GF-D8 (cell line): ENCODE results near the gene MYOT.
"Not testable (repeated sequence)": the region's sequence is repeated elsewhere in the genome, so short reads cannot be mapped to it uniquely, and the experiment has no call there.

Source experiments
- DNase-seq: peaks from one replicate; lab custom pipeline; 2025; lab: John Stamatoyannopoulos, UW

MYOT gene

GRCh38 chr5:137856916-137857862 is 10.5 kb upstream of the MYOT start:
- no peak for DNase-seq

GRCh38 chr5:137858223-137858916 is 9.3 kb upstream of the MYOT start:
- peak; percentile 21 for DNase-seq

GRCh38 chr5:137858954-137859353 is 8.7 kb upstream of the MYOT start:
- DNase-seq, result no peak

- DNase-seq, result no peak
These were observed 5.4 kb upstream of the MYOT start for GRCh38 chr5:137862251-137862650.

GRCh38 chr5:137863653-137864052 is 4.0 kb upstream of the MYOT start:
- DNase-seq, result not testable (repeated sequence)

- DNase-seq, result no peak
These were observed 895 bp upstream of the MYOT start for GRCh38 chr5:137866541-137867388.

- no peak for DNase-seq
These were observed 3.1 kb downstream of the MYOT start for GRCh38 chr5:137870647-137871339.

- DNase-seq, result no peak
These were observed 3.9 kb downstream of the MYOT start for GRCh38 chr5:137871571-137871970.

GRCh38 chr5:137872466-137872865 is 4.8 kb downstream of the MYOT start:
- DNase-seq, result no peak

- no peak for DNase-seq
These were observed 8.4 kb downstream of the MYOT start for GRCh38 chr5:137876101-137876500.

GRCh38 chr5:137880313-137880712 is 12.7 kb downstream of the MYOT start:
- DNase-seq, result no peak

- DNase-seq, result no peak
These were observed 20.2 kb downstream of the MYOT start for GRCh38 chr5:137887831-137888230.

GRCh38 chr5:137888466-137888862 is 20.8 kb downstream of the MYOT start:
- no peak for DNase-seq

GRCh38 chr5:137888863-137889759 is 21.5 kb downstream of the MYOT start, which contains the start of gene PKD2L2:
TSS of gene PKD2L2 (plus strand) at chr5:137889457. CDS start at chr5:137889492, 35 bp downstream.
- peak; percentile 30 for DNase-seq

GRCh38 chr5:137890845-137891244 is 23.2 kb downstream of the MYOT start:
- DNase-seq, result no peak

GRCh38 chr5:137891849-137892248 is 24.2 kb downstream of the MYOT start:
- no peak for DNase-seq

GRCh38 chr5:137894586-137894985 is 26.9 kb downstream of the MYOT start:
- DNase-seq, result no peak

GRCh38 chr5:137896560-137896959 is 28.9 kb downstream of the MYOT start:
- DNase-seq, result no peak

- DNase-seq, result no peak
These were observed 31.8 kb downstream of the MYOT start for GRCh38 chr5:137899493-137899892.

- DNase-seq, result no peak
These were observed 33.6 kb downstream of the MYOT start for GRCh38 chr5:137901011-137901817.
